HS-5 (cell line): ENCODE results near the gene SIVA1.
"Not testable (repeated sequence)": the region's sequence is repeated elsewhere in the genome, so short reads cannot be mapped to it uniquely, and the experiment has no call there.

ENCODE experiments used
- DNase-seq: peaks from one replicate; pipeline ENCODE4 v3.0.0-alpha.2; 2012; ENCODE audit warnings: low read depth

Gene SIVA1

GRCh38 chr14:104721505-104722431 is 31.2 kb upstream of the SIVA1 start:
- DNase-seq, result no peak

DNA sequence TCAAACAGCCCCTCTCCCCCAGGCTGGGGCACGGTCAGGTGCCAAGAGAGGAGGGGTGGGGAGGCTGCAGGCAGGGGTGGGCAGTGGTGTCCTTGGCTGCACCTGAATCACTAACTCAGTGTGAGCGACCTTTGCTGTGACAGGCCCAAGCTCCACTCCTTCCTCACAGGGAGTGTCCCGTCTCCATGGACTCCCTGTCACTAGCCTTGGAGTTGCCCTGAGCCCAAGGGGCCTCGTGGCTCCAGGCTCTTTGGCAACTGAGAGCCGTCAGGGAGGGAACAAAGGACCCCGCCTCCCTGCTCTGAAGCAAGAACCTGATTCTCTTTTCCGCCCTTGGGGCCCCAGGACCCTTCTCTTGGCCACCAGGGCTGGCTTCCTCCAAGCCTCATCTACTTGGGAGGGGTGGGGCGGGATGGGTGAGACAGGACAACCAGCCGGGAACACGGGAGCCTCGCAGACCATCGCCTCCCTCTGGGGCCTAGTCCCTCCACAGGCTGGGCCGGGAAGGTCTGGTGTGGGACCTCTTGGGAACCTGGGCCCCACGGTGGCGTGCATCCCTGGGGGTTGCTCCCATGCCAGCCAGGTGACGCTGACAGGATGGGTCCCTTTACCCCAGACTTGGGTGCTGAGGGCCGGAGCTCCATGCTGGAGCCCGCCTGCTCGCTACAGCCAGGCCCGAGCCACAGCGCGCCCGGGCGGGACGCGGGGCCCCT is 29.9 kb upstream of the SIVA1 start:
- no peak for DNase-seq

GRCh38 chr14:104723651-104724406 is 29.1 kb upstream of the SIVA1 start, which contains the start of gene ADSS1:
TSS of gene ADSS1 (plus strand) at chr14:104724229. CDS start at chr14:104724271, 42 bp downstream.
- DNase-seq, result no peak

DNA sequence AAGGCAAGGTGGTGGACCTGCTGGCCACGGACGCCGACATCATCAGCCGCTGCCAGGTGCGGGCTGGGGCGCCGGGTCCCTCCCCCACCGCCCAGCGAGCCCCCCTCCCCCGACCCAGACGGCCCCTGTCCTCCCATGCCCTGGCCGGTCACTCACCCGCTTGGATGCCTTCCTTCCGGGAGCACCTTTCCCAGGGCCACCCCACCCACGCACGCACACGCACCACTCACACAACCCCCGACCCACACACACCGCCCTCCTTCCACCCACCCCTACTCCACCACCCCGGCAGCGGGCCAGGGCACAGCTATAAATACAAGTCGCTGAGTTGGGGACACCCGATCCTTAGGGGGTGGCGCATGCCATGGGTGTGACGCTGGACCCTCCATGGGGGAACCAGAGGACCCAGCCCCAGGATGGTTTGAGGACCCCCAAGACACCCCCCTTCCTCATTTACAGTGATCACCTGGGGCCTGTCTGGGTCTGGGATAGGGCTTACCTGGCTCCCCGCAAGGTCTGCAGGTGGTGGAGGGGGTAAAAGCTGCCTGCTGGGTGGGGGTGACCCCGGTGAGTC is 28.5 kb upstream of the SIVA1 start:
- DNase-seq, result no peak

- DNase-seq, result no peak
These were observed 27.8 kb upstream of the SIVA1 start for GRCh38 chr14:104724981-104725771.

GRCh38 chr14:104725772-104726548 is 27.0 kb upstream of the SIVA1 start:
- no peak for DNase-seq

DNA sequence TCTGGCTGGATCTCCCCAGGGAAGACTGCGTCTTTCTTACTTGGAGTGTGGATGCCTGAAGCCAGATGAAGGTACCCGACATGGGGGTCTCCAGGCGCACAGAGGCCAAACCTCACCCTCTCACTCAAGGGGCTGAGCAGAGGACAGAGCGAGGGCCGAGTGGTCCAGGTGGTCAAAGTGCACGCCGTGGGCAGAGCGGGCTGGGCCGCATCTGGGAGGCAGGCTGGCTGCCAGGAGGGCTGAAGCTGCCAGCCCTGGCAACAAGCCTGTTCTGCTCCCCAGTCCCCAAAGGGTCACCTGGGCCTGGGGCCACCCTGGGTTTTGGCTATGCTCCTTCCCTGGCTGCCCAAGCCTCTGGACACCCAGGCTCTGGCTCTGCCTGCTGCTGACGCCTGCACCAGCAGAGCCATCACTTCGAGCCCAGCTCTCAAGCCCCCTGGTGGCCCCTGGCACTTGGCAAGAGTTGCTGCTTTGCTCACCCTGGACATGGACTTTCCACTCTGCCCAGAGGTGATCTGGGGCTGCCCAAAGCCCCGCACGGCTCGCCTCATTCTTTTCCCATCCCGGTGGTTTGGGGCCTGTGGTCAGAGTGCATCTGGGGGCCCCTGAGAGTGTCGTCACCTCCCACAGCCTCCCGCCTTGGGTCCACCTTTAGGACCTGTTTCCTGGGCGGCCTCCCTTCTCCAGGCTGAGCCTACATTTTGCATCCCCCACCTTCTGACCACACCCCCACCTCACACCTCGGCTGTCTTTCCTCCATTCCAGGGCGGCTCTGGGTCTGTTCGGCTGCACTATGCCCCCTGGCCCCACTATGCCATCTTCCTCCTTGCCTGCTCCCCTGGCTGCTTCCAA is 26.1 kb upstream of the SIVA1 start:
- no peak for DNase-seq

- DNase-seq, result no peak
These were observed 24.3 kb upstream of the SIVA1 start for GRCh38 chr14:104728631-104729030.

- DNase-seq, result not testable (repeated sequence)
These were observed 23.6 kb upstream of the SIVA1 start for GRCh38 chr14:104729176-104729834.

- DNase-seq, result no peak
These were observed 23.1 kb upstream of the SIVA1 start for GRCh38 chr14:104729835-104730181.

GRCh38 chr14:104730487-104730886 is 22.5 kb upstream of the SIVA1 start:
- DNase-seq, result no peak

DNA sequence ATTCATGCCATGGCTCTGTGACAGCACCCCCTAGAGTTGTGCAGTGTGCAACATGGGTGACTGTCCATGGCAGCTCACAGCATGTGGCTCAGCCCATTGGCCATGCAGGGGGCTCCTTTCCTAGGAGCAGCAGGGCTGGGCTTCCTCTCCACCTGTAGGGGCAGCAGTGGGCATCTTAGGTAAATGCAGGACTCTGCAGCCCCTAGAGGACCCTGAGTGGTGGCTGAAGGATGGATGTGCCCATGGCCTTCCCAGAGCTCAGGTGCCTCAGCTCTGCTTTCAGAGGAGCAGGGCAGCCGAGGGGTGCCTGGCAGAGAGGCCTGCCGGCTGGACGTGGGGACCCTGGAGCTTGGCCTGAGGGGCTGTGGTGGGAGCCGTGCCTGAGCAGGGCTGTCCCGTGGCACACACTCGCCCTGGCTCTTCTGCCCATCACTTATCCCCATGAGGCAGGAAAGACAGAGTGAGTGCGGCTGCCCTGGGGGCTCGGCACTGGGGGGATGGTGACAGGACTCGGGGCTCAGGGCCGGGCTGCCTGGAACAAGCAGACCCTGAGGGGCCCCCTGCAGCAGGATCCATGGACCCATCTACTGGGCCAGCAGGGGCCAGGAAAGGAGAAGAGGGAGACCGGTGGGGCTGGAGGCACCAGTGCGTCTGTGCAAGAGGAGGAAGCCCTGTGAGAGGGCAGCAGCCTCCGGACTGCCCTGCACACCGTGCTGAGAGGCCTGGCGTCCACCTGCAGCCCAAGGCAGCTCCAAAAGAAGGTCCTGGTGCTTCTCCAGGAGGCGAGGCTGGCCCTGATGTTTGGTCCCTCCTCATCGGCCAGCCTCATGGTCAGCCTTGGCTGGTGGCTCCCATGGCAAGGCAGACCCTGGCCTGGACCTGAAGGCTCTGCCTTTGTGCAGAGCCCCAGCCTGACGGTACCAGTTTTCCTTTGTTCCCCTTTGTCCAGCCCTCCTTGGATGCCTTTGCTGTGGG is 21.3 kb upstream of the SIVA1 start:
- DNase-seq, result no peak

DNA sequence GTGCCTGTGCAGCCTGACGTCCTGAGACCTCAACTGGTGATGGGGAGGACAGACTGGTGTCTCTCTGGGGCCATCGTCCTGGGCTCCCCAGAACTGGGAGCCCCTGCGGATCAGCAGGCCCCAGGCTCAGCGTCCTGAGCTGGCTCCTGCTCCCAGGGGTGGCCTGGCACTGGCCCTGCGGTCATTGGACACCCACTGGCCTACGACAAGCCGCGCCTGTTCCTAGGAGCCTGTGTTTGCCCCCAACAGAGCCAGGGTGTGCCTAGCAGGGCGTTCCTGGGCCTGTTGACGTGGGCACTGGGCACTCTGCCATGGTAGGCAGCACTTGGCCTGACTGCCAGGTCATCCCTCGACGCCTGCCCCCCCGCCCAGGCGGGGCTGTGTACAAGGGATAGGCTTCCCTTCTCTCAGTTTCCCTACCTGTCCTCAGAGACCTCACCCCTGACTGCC is 20.6 kb upstream of the SIVA1 start:
- no peak for DNase-seq

DNA sequence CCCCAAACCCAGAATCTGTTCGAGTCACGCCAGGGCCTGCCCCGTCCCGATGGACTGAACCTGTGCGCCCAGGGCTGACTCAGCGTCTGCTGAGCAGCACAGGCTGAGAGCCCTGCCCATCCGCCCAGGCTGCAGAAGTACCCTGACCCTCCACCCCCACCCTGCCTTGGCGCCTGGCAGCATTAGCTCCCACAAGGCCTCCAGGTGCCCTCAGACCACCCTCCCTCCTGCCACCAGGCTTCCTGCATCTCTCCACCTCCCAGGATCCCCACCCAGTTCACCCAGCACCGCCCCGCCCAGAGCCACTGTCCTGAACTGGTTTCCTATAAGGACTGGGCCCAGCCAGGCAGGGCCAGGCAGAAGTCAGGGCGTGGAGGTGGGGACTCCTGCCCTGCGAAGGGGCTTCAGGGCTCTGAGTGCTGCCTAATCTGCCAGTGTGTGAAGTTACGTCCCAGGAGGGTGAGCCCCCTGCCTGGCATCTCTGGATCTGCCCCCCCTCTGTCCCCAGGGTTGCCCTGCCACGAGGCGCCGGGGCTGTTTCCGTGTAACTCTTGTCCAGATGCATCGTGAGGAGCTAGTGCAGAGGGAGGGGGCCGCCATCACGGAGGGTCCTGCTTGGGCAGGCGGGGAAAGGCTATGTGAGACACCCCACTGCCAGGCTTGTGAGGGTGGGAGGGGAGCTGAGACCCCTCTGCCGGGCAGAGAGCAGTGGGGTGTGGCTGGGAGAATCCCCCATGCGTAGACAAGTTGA is 19.8 kb upstream of the SIVA1 start:
- DNase-seq, result no peak

DNA sequence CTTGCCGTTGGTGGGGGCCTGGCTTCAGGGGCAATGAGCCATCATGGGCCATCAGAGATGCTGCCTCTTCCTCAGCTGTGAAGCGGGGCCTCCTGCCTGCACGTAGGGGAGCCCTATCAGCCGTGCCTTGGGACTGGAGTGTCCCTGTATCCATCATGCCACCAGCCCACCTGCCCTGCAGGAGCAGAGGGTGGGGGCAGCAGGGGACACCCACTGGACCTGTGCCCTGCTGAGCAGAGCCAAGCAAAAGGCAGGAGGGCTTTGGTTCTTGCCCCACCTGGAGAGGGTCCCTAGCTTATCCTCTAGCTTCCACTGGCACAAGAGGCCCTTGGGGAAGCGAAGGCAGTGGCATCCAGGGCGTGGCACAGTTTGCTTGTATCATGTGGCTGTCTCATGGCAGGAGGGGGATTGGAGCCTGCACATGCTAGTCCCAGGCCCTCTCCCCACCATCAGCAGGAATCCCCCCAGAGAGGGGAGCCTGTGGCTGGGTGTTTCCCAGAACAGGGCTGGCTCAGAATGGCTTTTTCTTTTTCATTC is 18.8 kb upstream of the SIVA1 start:
- no peak for DNase-seq

- DNase-seq, result no peak
These were observed 18.4 kb upstream of the SIVA1 start for GRCh38 chr14:104734601-104734990.
